HepG2 (cell line): ENCODE measurements around the gene NNAT. TPM values are rescaled to one million over a fixed set of nuclear protein-coding genes. Genes with fewer than 3 reads are reported as not detected.

Experiments
- ATAC-seq: fragments of 200-7000 bp; cut with Tn5 transposase; 3 replicates; pipeline ENCODE4 v1.9.1; 2020; ENCODE audit warnings: mild to moderate bottlenecking, moderate library complexity
- BruUV-seq: library from RNA; stranded (reverse); fragments of 400-500 nt; replicated peaks from 2 replicates; lab custom pipeline; 2021; lab: Mats Ljungman, UMichigan
- CTCF ChIA-PET: fragments of 300-600 bp; formaldehyde crosslinking; extraction: SDS; loops from one replicate; lab custom pipeline; 2021; ENCODE audit warnings: low total read pairs, inconsistent platforms, low intra/inter-chr PET ratio; lab: Yijun Ruan, JAX
- POLR2A ChIA-PET: fragments of 350-600 bp; sonication (Branson Sonifier 250); formaldehyde crosslinking; loops from one replicate; lab custom pipeline; 2020; ENCODE audit warnings: antibody characterized with exemption, inconsistent platforms; lab: Yijun Ruan, JAX
- DNase-seq: peaks from one replicate; pipeline ENCODE4 v3.0.0-alpha.2; 2015; ENCODE audit warnings: low spot score
- FAIRE-seq: peaks from 3 replicates; lab custom pipeline; 2011; peaks lifted over from hg19 to GRCh38; lab: Jason Lieb, UNC
- H2AFZ ChIP-seq: one replicate; pipeline ENCODE4 v1.6.1; 2011; ENCODE audit warnings: low read length, inconsistent platforms
- H3K27ac ChIP-seq: fragments of 300-600 bp; 3 replicates; pipeline ENCODE4 v1.8.0; 2011; ENCODE audit warnings: mixed run types, mild to moderate bottlenecking, mixed read lengths, low read length, inconsistent platforms; ENCODE audit not compliant: insufficient read depth; ENCODE audit errors: extremely low read length
- H3K27me3 ChIP-seq, 2 experiments: fragments of 200-600 bp in 1 of 2; 2 replicates in 1 of 2; 3 replicates in 1 of 2; pipeline versions ENCODE4 v1.6.0 to v1.8.0; 2011; ENCODE audit warnings: low read length in 2 of 2, mild to moderate bottlenecking in 2 of 2, moderate library complexity in 2 of 2, inconsistent platforms in 1 of 2; ENCODE audit not compliant: insufficient read depth in 2 of 2, control insufficient read depth in 1 of 2
- H3K36me3 ChIP-seq, 2 experiments: fragments of 200-600 bp in 1 of 2; replicated peaks in 1 of 2; 2 replicates in 1 of 2; 3 replicates in 1 of 2; pipeline versions ENCODE4 v1.5.1 to v1.8.0; 2011; ENCODE audit warnings: low read length in 2 of 2, inconsistent platforms in 1 of 2; ENCODE audit not compliant: insufficient read depth in 2 of 2, control insufficient read depth in 1 of 2
- H3K4me1 ChIP-seq: 2 replicates; pipeline ENCODE4 v1.5.1; 2012; ENCODE audit warnings: low read length, inconsistent platforms; ENCODE audit not compliant: insufficient read depth
- H3K4me2 ChIP-seq: 2 replicates; pipeline ENCODE4 v1.6.0; 2011; ENCODE audit warnings: low read depth, low read length, inconsistent platforms
- H3K4me3 ChIP-seq, 3 experiments: fragments of 200-600 bp in 1 of 3; sonication (generic), shearing (Covaris generic) in 1 of 3; replicated peaks in 1 of 3; 2 replicates each; pipeline ENCODE4 v1.5.1; 2011 to 2016; ENCODE audit warnings: low read length in 3 of 3, inconsistent platforms in 2 of 3, low read depth in 2 of 3, mild to moderate bottlenecking in 2 of 3, control low read depth in 1 of 3, mixed read lengths in 1 of 3; ENCODE audit not compliant: insufficient read depth in 1 of 3
- H3K79me2 ChIP-seq: one replicate; pipeline ENCODE4 v1.6.1; 2011; ENCODE audit warnings: low read length, inconsistent platforms; ENCODE audit not compliant: insufficient read depth
- H3K9ac ChIP-seq: 2 replicates; pipeline ENCODE4 v1.6.0; 2011; ENCODE audit warnings: mild to moderate bottlenecking, low read depth, low read length, inconsistent platforms; ENCODE audit not compliant: insufficient read depth
- H3K9me3 ChIP-seq: 2 replicates; pipeline ENCODE4 v1.5.1; 2012; ENCODE audit warnings: mild to moderate bottlenecking, low read length
- H4K20me1 ChIP-seq: 2 replicates; pipeline ENCODE4 v1.6.0; 2011; ENCODE audit warnings: inconsistent platforms, mild to moderate bottlenecking, low read length, moderate library complexity; ENCODE audit not compliant: insufficient read depth
- CENPT ChIP-seq: sonication (generic); formaldehyde crosslinking; IDR thresholded peaks from 2 replicates; pipeline ENCODE4 v1.8.0; 2022; ENCODE audit warnings: low read depth, mild to moderate bottlenecking, moderate library complexity, missing genetic modification reagents
- FOXO1 ChIP-seq: sonication (generic); formaldehyde crosslinking; IDR thresholded peaks from 2 replicates; pipeline ENCODE4 v1.4.0; 2020; ENCODE audit warnings: missing genetic modification reagents
- MED1 ChIP-seq: sonication (generic); formaldehyde crosslinking; IDR thresholded peaks from 2 replicates; pipeline ENCODE4 v1.4.0; 2020; ENCODE audit warnings: missing genetic modification reagents
- RFX1 ChIP-seq: fragments of 450-650 bp; IDR thresholded peaks from 2 replicates; pipeline ENCODE4 v1.6.1; 2017
- SMARCC2 ChIP-seq: fragments of 450-650 bp; IDR thresholded peaks from 2 replicates; pipeline ENCODE4 v1.6.1; 2017; ENCODE audit warnings: antibody characterized with exemption, mild to moderate bottlenecking
- SMC3 ChIP-seq: IDR thresholded peaks from 2 replicates; pipeline ENCODE4 v1.6.1; 2011; ENCODE audit warnings: low read length, improper control_type of control experiment
- ZNF44 ChIP-seq: sonication (generic); formaldehyde crosslinking; IDR thresholded peaks from 2 replicates; pipeline ENCODE4 v1.5.1; 2020; ENCODE audit warnings: mild to moderate bottlenecking, missing genetic modification reagents
- ZNF496 ChIP-seq: sonication (generic); formaldehyde crosslinking; IDR thresholded peaks from 2 replicates; pipeline ENCODE4 v1.8.1; 2023; ENCODE audit warnings: mild to moderate bottlenecking, moderate library complexity, missing genetic modification reagents; ENCODE audit not compliant: insufficient replicate concordance
- ZNF703 ChIP-seq: sonication (generic); formaldehyde crosslinking; IDR thresholded peaks from 2 replicates; pipeline ENCODE4 v1.5.1; 2020; ENCODE audit warnings: missing genetic modification reagents, mild to moderate bottlenecking, moderate library complexity, borderline replicate concordance
- ZSCAN9 ChIP-seq: IDR thresholded peaks from 2 replicates; pipeline ENCODE4 v1.6.1; 2016; ENCODE audit warnings: borderline replicate concordance
- ZZZ3 ChIP-seq: sonication (generic); formaldehyde crosslinking; IDR thresholded peaks from 2 replicates; pipeline ENCODE4 v1.4.0; 2020; ENCODE audit warnings: missing genetic modification reagents, mild to moderate bottlenecking, borderline replicate concordance
- WGBS: methylation state at CpG from one replicate; pipeline ENCODE4 v1.1.6; 2017; ENCODE audit warnings: low lambda C conversion rate; 5-methylcytosine and 5-hydroxymethylcytosine counted together
- in situ Hi-C: cut with HindIII; loops from 2 replicates; pipeline ENCODE4 v1.10.0; 2017; ENCODE audit warnings: low pct_unique_long_range_greater_than_20kb; ENCODE audit not compliant: extremely low pct_ligation_motif_present
- intact Hi-C: fragments of 100-400 bp; cut with micrococcal nuclease; formaldehyde crosslinking; loops from one replicate; pipeline ENCODE4 v1.10.0; 2022; ENCODE audit not compliant: unreplicated experiment
- polyA plus RNA-seq, 8 experiments: library from polyadenylated mRNA; depleted of rRNA in 3 of 8; stranded (reverse) in 7 of 8; unstranded in 1 of 8; fragments of >200 nt; fragmentation: Illumina TruSeq in 4 of 8; extraction: Trizol in 4 of 8; gene quantifications; 2 replicates each; pipeline versions ENCODE4 v1.2.1 to v1.2.3, GENCODE V29; 2011 to 2016; ENCODE audit warnings: low read depth in 4 of 8, missing spikeins in 1 of 8, mixed read lengths in 1 of 8; ENCODE audit not compliant: insufficient read depth in 1 of 8
- total RNA-seq, 5 experiments: library from RNA; depleted of rRNA; stranded (reverse); fragments of >200 nt; fragmentation: Illumina TruSeq; extraction: Trizol; gene quantifications; 2 replicates each; pipeline ENCODE4 v1.2.3, GENCODE V29; 2016; ENCODE audit warnings: low read depth in 1 of 5
- TF ChIP-seq, protein P1 (sequence below): sonication (generic); formaldehyde crosslinking; conservative IDR thresholded peaks from 2 replicates; pipeline ENCODE4 v1.8.0; 2022; ENCODE audit warnings: mild to moderate bottlenecking, moderate library complexity, missing genetic modification reagents
- TF ChIP-seq, protein P2 (sequence below): fragments of 450-650 bp; IDR thresholded peaks from 2 replicates; pipeline ENCODE4 v1.6.1; 2016
- TF ChIP-seq, protein P3 (sequence below): sonication (generic); formaldehyde crosslinking; IDR thresholded peaks from 2 replicates; pipeline ENCODE4 v1.4.0; 2020; ENCODE audit warnings: mild to moderate bottlenecking, missing genetic modification reagents, borderline replicate concordance

Gene NNAT
- total and polyA plus RNA-seq, 2 of the 13 experiments (the other 11 are each of a cell fraction or from before 2014, with no cell fraction given): not detected

DNA sequence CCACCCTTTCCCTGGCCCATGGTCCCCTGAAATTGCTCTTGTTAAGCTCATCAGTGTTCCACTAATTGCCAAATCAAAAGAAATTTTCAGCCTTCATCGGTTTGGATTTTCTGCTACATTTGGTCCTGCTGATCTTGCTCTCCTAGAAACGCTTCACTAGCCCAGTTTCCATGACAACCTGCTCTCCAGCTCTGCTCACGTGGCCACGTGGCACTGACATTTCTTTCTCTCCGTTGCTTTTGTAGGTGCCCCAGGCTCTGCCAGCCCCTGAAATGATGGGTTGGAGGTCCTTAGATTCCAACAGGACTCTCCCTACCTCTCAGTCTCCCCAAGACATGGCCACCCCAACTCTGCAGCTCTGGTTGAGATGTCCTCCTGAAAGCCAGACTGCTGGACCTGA lies 45.8 kb upstream of the NNAT start:
- H3K4me1 ChIP-seq: no peaks in the 10 kb centered on the region
- H3K27ac ChIP-seq: no peak overlapping the region
- H3K9ac ChIP-seq: no peak overlapping the region
- no peaks in the 10 kb centered on the region for H3K36me3 ChIP-seq
- ATAC-seq (no peak), DNase-seq (no peak), FAIRE-seq (no peak)
- 15% methylated on average over 5 of the region's 5 CpGs for WGBS
- POLR2A ChIA-PET: no interaction called here
- no TSS peak for BruUV-seq
- in situ Hi-C loops (no loop called here), intact Hi-C loops (no loop called here)
- peaks cover 5 to 61% of the 10 kb centered on the region in 2 experiments; a peak in 4 of 5 replicates for H3K27me3 ChIP-seq
- H3K4me2 ChIP-seq: no peak overlapping the region
- CTCF ChIA-PET: no interaction called here
- no peak overlapping the region for H3K4me3 ChIP-seq
- H4K20me1 ChIP-seq: no peaks in the 10 kb centered on the region
- TF ChIP-seq, protein P1, sequence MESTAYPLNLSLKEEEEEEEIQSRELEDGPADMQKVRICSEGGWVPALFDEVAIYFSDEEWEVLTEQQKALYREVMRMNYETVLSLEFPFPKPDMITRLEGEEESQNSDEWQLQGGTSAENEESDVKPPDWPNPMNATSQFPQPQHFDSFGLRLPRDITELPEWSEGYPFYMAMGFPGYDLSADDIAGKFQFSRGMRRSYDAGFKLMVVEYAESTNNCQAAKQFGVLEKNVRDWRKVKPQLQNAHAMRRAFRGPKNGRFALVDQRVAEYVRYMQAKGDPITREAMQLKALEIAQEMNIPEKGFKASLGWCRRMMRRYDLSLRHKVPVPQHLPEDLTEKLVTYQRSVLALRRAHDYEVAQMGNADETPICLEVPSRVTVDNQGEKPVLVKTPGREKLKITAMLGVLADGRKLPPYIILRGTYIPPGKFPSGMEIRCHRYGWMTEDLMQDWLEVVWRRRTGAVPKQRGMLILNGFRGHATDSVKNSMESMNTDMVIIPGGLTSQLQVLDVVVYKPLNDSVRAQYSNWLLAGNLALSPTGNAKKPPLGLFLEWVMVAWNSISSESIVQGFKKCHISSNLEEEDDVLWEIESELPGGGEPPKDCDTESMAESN (CRISPR knock-in tag): no peak
- TF ChIP-seq RFX1: peak; percentile 54
- TF ChIP-seq, protein P2, sequence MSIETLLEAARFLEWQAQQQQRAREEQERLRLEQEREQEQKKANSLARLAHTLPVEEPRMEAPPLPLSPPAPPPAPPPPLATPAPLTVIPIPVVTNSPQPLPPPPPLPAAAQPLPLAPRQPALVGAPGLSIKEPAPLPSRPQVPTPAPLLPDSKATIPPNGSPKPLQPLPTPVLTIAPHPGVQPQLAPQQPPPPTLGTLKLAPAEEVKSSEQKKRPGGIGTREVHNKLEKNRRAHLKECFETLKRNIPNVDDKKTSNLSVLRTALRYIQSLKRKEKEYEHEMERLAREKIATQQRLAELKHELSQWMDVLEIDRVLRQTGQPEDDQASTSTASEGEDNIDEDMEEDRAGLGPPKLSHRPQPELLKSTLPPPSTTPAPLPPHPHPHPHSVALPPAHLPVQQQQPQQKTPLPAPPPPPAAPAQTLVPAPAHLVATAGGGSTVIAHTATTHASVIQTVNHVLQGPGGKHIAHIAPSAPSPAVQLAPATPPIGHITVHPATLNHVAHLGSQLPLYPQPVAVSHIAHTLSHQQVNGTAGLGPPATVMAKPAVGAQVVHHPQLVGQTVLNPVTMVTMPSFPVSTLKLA: peak; percentile 61
- H3K9me3 ChIP-seq: no peaks in the 10 kb centered on the region
- no peak overlapping the region for H2AFZ ChIP-seq
- H3K79me2 ChIP-seq: no peaks in the 10 kb centered on the region

DNA sequence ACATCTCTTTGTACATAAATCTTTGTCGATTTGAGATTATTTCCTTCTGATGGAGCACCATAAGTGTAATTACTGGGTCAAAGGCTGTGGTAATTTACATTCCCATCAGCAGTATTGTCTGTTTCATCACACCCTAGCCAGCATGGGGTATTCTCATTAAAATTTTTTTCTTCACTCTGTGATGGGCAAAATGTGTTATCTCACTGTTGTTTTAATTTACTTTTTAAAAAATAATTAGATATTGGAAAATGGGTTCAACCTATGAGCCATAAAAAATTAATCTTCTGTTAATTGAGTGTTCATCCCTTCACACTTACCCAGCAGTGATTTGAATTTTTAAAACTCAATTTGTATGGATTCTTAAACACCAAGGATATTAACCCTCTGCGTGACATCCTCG lies 44.0 kb upstream of the NNAT start:
- Histone ChIP-seq H3K4me3 (no peak overlapping the region), H4K20me1 (no peaks in the 10 kb centered on the region), H3K36me3 (no peaks in the 10 kb centered on the region), H3K9me3 (no peaks in the 10 kb centered on the region), H3K27me3 (peaks cover 2 to 46% of the 10 kb centered on the region in 2 experiments; a peak in 4 of 5 replicates), H3K27ac (no peak overlapping the region), H3K4me1 (no peaks in the 10 kb centered on the region), H3K9ac (no peak overlapping the region), H3K4me2 (no peak overlapping the region), H2AFZ (no peak overlapping the region), H3K79me2 (no peaks in the 10 kb centered on the region)
- ChIA-PET POLR2A (no interaction called here), CTCF (no interaction called here)
- in situ Hi-C loops: no loop called here
- 11% methylated on average over 3 of the region's 3 CpGs for WGBS
- BruUV-seq: no TSS peak
- intact Hi-C loops: no loop called here
- FAIRE-seq: no peak
- no peak for ATAC-seq
- DNase-seq: no peak
- no peak for TF ChIP-seq ZSCAN9 (CRISPR knock-in tag)
- TF ChIP-seq MED1: no peak
- TF ChIP-seq SMARCC2: no peak
- TF ChIP-seq SMC3: no peak
- TF ChIP-seq ZNF44: no peak
- TF ChIP-seq ZZZ3 (CRISPR knock-in tag): no peak
- no peak for TF ChIP-seq ZNF703 (CRISPR knock-in tag)
- TF ChIP-seq CENPT: no peak
- TF ChIP-seq, protein P3, sequence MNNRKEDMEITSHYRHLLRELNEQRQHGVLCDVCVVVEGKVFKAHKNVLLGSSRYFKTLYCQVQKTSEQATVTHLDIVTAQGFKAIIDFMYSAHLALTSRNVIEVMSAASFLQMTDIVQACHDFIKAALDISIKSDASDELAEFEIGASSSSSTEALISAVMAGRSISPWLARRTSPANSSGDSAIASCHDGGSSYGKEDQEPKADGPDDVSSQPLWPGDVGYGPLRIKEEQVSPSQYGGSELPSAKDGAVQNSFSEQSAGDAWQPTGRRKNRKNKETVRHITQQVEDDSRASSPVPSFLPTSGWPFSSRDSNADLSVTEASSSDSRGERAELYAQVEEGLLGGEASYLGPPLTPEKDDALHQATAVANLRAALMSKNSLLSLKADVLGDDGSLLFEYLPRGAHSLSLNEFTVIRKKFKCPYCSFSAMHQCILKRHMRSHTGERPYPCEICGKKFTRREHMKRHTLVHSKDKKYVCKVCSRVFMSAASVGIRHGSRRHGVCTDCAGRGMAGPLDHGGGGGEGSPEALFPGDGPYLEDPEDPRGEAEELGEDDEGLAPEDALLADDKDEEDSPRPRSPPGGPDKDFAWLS (CRISPR knock-in tag): no peak
- no peak for TF ChIP-seq ZNF496 (CRISPR knock-in tag)
- no peak for TF ChIP-seq FOXO1 (CRISPR knock-in tag)
